OCI-LY7 (cell line): ENCODE results near the gene RBM47. TPM values are rescaled to one million over a fixed set of nuclear protein-coding genes. Genes with fewer than 3 reads are reported as not detected.

Experiments
- BruUV-seq: library from RNA; stranded (reverse); fragments of 400-500 nt; replicated peaks from 2 replicates; lab custom pipeline; 2021; lab: Mats Ljungman, UMichigan
- CTCF ChIA-PET: fragments of 300-600 bp; sonication (Branson Sonifier 250); formaldehyde crosslinking; loops from one replicate; lab custom pipeline; 2022; ENCODE audit warnings: antibody characterized with exemption; ENCODE audit not compliant: unreplicated experiment; lab: Charles Lee
- POLR2A ChIA-PET: fragments of 300-600 bp; sonication (Branson Sonifier 250); formaldehyde crosslinking; loops from one replicate; lab custom pipeline; 2022; ENCODE audit warnings: antibody characterized with exemption; lab: Charles Lee
- DNase-seq: peaks from one replicate; pipeline ENCODE4 v3.0.0-alpha.2; 2015; ENCODE audit warnings: low spot score
- H2AFZ ChIP-seq: fragments of 200-600 bp; sonication (generic), shearing (Covaris generic); 2 replicates; pipeline ENCODE4 v1.6.1; 2014; ENCODE audit warnings: mild to moderate bottlenecking, antibody characterized with exemption, low read length, moderate library complexity
- H3K27ac ChIP-seq: fragments of 200-600 bp; sonication (generic); 2 replicates; pipeline ENCODE4 v1.5.1; 2014; ENCODE audit warnings: mixed run types, low read depth, mild to moderate bottlenecking, moderate library complexity, low read length, inconsistent platforms; ENCODE audit not compliant: poor library complexity, severe bottlenecking
- H3K36me3 ChIP-seq: fragments of 200-600 bp; sonication (generic); 2 replicates; pipeline ENCODE4 v1.6.1; 2014; ENCODE audit warnings: mild to moderate bottlenecking, antibody characterized with exemption, low read length, moderate library complexity, mixed read lengths; ENCODE audit not compliant: insufficient read depth
- H3K4me1 ChIP-seq: fragments of 200-600 bp; sonication (generic); 2 replicates; pipeline ENCODE4 v1.5.1; 2014; ENCODE audit warnings: mild to moderate bottlenecking, low read length; ENCODE audit not compliant: insufficient read depth, poor library complexity, severe bottlenecking
- H3K4me2 ChIP-seq: fragments of 200-600 bp; sonication (generic); 2 replicates; pipeline ENCODE4 v1.6.1; 2014; ENCODE audit warnings: mild to moderate bottlenecking, low read length
- H3K4me3 ChIP-seq: fragments of 200-600 bp; sonication (generic); 2 replicates; pipeline ENCODE4 v1.5.1; 2014; ENCODE audit warnings: mild to moderate bottlenecking, low read depth, low read length; ENCODE audit not compliant: poor library complexity, severe bottlenecking
- H3K79me2 ChIP-seq: fragments of 200-600 bp; sonication (generic); 2 replicates; pipeline ENCODE4 v1.6.1; 2016; ENCODE audit warnings: low read depth, mild to moderate bottlenecking, low read length, moderate library complexity, mixed read lengths; ENCODE audit not compliant: insufficient read depth
- H3K9me2 ChIP-seq: fragments of 200-600 bp; sonication (generic); 2 replicates; pipeline ENCODE4 v1.6.1; 2016; ENCODE audit warnings: mild to moderate bottlenecking, low read length, mixed read lengths; ENCODE audit not compliant: insufficient read depth
- H3K9me3 ChIP-seq: fragments of 200-600 bp; sonication (generic); 2 replicates; pipeline ENCODE4 v1.6.1; 2014; ENCODE audit warnings: mild to moderate bottlenecking, mixed run types, low read length, mixed read lengths
- H4K20me1 ChIP-seq: fragments of 200-600 bp; sonication (generic); 2 replicates; pipeline ENCODE4 v1.6.1; 2014; ENCODE audit warnings: mild to moderate bottlenecking, antibody characterized with exemption, low read length, moderate library complexity, mixed read lengths; ENCODE audit not compliant: insufficient read depth
- CTCF ChIP-seq: fragments of 200-600 bp; sonication (generic); conservative IDR thresholded peaks from 2 replicates; pipeline ENCODE4 v1.5.1; 2014; ENCODE audit warnings: mild to moderate bottlenecking, antibody characterized with exemption, low read length, moderate library complexity, mixed read lengths
- EZH2phosphoT487 ChIP-seq: fragments of 200-600 bp; sonication (generic); IDR thresholded peaks from 2 replicates; pipeline ENCODE4 v1.6.1; 2018; ENCODE audit warnings: low read depth, borderline replicate concordance, mild to moderate bottlenecking, mixed run types, antibody characterized with exemption, low read length, moderate library complexity, mixed read lengths
- intact Hi-C: fragments of 100-400 bp; cut with micrococcal nuclease; formaldehyde crosslinking; loops from one replicate; pipeline ENCODE4 v1.10.0; 2022; ENCODE audit not compliant: unreplicated experiment
- total RNA-seq, 2 experiments: library from RNA; depleted of rRNA in 1 of 2; stranded (reverse); fragments of >200 nt in 1 of 2; shearing (Covaris generic) in 1 of 2; gene quantifications; 2 replicates each; pipeline ENCODE4 v1.2.3, GENCODE V29; 2014 to 2022

Gene RBM47
- total RNA-seq, 2 experiments from 2014 or later, result 5.3 to 14.2 TPM

- peak overlapping the region; percentile 39 for H3K27ac ChIP-seq
- peak overlapping the region; percentile 69 for H3K4me2 ChIP-seq
- intact Hi-C loops, result loop anchor here (1.0 to 5.0 kb wide), 3 partner anchors 36 to 168 kb away; no protein-coding TSS in a partner anchor
- peak overlapping the region; percentile 56 for H3K4me3 ChIP-seq
- peak overlapping the region; percentile 87 for H2AFZ ChIP-seq
- no peaks in the 10 kb centered on the region for H4K20me1 ChIP-seq
- H3K79me2 ChIP-seq, result no peaks in the 10 kb centered on the region
- TF ChIP-seq CTCF (peak; percentile 82), EZH2phosphoT487 (no peak)
- BruUV-seq, result no TSS peak
- no peaks in the 10 kb centered on the region for H3K9me2 ChIP-seq
- H3K36me3 ChIP-seq, result no peaks in the 10 kb centered on the region
- ChIA-PET POLR2A (interaction anchor here (0.6 to 0.7 kb wide), 4 partner anchors 11 to 1505 kb away, joined by 3 to 4 read pairs (median 3); no protein-coding TSS in a partner anchor), CTCF (no interaction called here)
- H3K4me1 ChIP-seq, result peaks cover 32% of the 10 kb centered on the region
- DNase-seq, result peak; percentile 85
- no peaks in the 10 kb centered on the region for H3K9me3 ChIP-seq
Measured at GRCh38 chr4:40550948-40551462, 78.7 kb downstream of the RBM47 start.

GRCh38 chr4:40550196-40550595 lies 79.5 kb downstream of the RBM47 start:
- Histone ChIP-seq H3K4me1 (peaks cover 32% of the 10 kb centered on the region), H4K20me1 (no peaks in the 10 kb centered on the region), H3K4me3 (no peak overlapping the region), H3K79me2 (no peaks in the 10 kb centered on the region), H3K9me2 (no peaks in the 10 kb centered on the region), H3K4me2 (no peak overlapping the region), H3K9me3 (no peaks in the 10 kb centered on the region), H2AFZ (no peak overlapping the region; the same call in 1 of the 2 replicates), H3K36me3 (no peaks in the 10 kb centered on the region), H3K27ac (no peak overlapping the region)
- intact Hi-C loops, result loop anchor here (2.0 to 5.0 kb wide), 2 partner anchors 35 to 107 kb away; no protein-coding TSS in a partner anchor
- ChIA-PET POLR2A (interaction anchor here (0.6 to 0.9 kb wide), 4 partner anchors 9 to 734 kb away, joined by 3 to 12 read pairs (median 3); no protein-coding TSS in a partner anchor), CTCF (no interaction called here)
- no peak for DNase-seq
- TF ChIP-seq EZH2phosphoT487, result no peak
- TF ChIP-seq CTCF, result no peak
- BruUV-seq, result no TSS peak

- H3K9me2 ChIP-seq, result no peaks in the 10 kb centered on the region
- intact Hi-C loops, result no loop called here
- CTCF ChIA-PET, result no interaction called here
- TF ChIP-seq CTCF (no peak), EZH2phosphoT487 (no peak)
- peaks cover 24% of the 10 kb centered on the region for H3K4me1 ChIP-seq
- H3K79me2 ChIP-seq, result no peaks in the 10 kb centered on the region
- H4K20me1 ChIP-seq, result no peaks in the 10 kb centered on the region
- no peak overlapping the region for H3K4me2 ChIP-seq
- POLR2A ChIA-PET, result interaction anchor here (0.5 to 1.2 kb wide), 4 partner anchors 9 to 78 kb away, joined by 3 to 7 read pairs (median 5); no protein-coding TSS in a partner anchor
- no peak overlapping the region for H3K27ac ChIP-seq
- DNase-seq, result no peak
- no peaks in the 10 kb centered on the region for H3K36me3 ChIP-seq
- H3K9me3 ChIP-seq, result no peaks in the 10 kb centered on the region
- no TSS peak for BruUV-seq
- no peak overlapping the region for H2AFZ ChIP-seq
- H3K4me3 ChIP-seq, result no peak overlapping the region
Measured at GRCh38 chr4:40548256-40548655, 81.4 kb downstream of the RBM47 start.
